Hippocampal formation (tissue), 2 donors: ENCODE results near the gene SLC2A10.

Experiments
- DNase-seq, 2 donors: peaks; one replicate each; lab custom pipeline; 2025; lab: John Stamatoyannopoulos, UW

Gene SLC2A10

DNA sequence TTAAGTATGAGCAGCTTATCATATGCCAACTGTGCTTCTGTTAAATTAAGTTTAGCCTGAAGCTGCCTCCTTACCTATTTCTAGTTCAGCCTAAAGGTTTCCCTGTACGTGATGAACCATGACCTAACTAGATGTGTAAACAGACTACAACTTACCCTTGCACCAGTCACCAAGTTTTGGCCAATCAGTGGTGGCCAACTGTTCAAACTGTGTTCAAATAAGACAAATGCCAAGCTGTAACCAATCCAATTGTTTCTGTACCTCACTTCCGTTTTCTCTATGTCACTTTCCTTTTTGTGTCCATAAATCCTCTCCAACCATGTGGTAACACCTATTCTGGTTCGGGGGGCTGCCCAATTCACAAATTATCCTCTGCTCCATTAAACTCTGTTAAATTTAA is 6.0 kb upstream of the SLC2A10 start:
- DNase-seq: no peak

DNA sequence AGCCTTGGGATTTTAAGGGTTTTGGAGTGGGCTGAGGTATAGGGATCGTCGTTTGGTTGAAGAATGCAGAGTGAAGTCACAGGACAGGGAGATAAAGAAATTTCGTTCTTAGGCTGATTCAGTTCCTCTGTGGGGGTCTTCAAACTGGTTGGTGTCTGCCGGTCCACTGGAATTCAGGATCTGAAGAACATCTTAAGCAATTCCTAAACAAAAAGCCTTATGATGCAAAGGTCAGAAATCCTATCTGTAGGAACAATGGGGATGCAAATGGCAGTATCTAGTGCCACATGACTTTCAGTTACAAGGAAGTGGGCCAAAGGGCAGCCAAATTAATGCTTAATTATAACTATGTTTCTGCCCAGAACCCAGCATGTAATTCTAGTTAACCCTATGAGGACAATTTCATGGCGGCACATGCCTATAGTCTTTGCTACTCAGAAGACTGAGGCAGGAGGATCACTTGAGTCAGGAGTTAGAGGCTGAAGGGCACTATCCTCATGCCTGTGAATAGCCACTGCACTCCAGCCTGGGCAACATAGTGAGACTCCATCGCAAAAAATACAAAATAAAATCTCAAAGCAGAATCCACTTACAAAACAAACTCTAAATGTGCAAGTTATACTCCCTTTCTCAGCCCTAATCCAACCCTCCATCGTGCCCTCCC is 4.6 kb upstream of the SLC2A10 start:
- DNase-seq: no peak

- DNase-seq: no peak
These were observed 4.1 kb upstream of the SLC2A10 start for GRCh38 chr20:46705378-46705729.

- DNase-seq: no peak
These were observed 3.2 kb upstream of the SLC2A10 start for GRCh38 chr20:46706242-46706641.

DNA sequence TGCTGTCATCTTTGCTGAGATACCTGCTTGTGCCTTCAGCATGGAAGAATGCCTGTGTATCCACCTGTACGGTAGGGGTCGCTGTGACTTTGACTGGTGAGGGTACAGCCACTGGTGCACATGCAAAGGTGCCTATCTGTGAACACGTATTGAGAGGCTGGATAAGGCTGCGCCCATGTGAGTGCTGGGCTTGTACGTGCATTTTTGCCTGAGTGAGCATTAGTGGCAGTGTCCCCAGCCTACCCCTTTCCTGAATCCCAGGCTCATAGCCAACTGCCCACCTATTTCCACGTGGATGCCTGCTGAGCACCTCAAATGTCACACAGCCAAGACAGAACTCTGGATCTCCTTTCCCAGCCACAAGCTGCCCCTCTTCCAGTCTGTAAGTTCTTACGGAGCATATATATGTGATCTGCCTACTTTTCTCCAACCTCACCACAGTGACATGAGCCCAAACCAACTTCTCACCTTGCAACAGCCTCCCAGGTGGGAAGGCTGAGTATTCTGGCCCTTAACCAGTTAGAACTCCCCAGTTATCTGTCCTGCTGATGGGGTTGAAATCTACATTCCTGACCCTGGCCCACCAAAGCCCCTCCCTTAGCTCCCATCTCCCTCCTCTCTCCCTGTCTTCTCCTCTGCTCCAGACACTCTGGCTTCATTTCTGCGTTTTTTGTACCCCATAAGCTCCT is 1.1 kb upstream of the SLC2A10 start:
- no peak for DNase-seq

GRCh38 chr20:46709055-46709458 is 392 bp upstream of the SLC2A10 start:
- DNase-seq: no peak

DNA sequence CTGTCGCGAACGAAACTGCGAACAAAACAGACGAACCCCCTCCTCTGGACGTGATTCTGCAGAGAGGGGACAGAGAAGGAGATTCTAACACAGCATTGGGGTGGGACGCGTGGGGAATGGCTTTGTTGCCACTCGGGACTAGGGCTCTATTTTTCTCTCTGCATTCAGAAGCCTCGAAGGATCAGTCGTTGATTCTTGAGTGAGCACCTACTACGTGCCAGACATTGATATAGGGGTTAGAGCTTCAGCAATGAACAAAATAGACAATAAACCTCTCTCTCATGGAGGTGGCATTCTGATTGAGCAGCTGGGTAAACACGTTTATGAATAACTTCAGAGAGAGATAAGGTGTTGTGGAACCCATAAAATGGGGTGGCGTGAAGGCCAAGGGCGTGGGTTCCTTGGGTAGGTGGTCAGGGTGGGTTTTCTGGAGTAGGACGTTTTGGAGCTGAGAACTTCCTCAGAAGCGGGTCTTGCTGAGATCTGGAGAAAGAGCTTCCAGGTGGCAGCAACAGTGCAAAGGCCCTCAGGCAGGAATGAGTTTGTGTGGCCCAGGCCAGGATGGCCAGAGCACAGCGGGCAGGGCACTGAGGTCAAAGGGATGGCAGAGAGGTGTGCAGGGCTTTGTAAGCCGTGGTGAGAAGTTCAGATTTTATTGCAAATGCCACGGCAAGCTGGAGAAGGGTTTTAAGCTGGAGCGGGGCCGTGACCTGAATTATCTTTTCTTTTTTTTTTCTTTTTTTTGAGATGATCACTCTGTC is 884 bp downstream of the SLC2A10 start:
- DNase-seq: no peak

GRCh38 chr20:46712056-46712636 is 2.7 kb downstream of the SLC2A10 start:
- no peak for DNase-seq

GRCh38 chr20:46713957-46714834 is 4.7 kb downstream of the SLC2A10 start:
- DNase-seq: no peak

DNA sequence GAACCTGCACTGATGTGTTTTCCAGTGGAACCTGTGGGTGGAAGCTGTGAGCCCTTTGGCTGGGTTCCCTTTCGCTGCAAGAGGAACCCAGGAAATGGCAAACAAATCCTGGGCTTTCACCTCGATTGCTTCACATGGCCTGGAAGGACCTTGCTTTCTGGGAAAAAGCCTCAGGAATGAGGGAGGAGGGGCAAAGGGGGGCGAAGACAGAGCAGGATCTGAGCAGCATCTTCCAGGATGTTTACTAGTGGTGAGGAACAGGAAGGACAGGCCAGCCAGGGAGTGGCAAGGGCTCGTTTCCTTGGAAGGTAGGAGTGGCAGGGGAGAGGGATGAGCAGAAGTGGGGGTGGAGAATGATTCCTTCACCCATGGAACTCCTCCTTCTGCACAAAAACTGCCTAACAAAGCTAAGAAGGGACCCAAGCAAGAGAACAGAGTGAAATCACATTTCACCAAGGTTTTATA is 5.9 kb downstream of the SLC2A10 start:
- no peak for DNase-seq

GRCh38 chr20:46717818-46718541 is 8.5 kb downstream of the SLC2A10 start:
- DNase-seq: no peak

GRCh38 chr20:46720019-46720418 is 10.6 kb downstream of the SLC2A10 start:
- no peak for DNase-seq

GRCh38 chr20:46720776-46721425 is 11.5 kb downstream of the SLC2A10 start:
- no peak for DNase-seq

DNA sequence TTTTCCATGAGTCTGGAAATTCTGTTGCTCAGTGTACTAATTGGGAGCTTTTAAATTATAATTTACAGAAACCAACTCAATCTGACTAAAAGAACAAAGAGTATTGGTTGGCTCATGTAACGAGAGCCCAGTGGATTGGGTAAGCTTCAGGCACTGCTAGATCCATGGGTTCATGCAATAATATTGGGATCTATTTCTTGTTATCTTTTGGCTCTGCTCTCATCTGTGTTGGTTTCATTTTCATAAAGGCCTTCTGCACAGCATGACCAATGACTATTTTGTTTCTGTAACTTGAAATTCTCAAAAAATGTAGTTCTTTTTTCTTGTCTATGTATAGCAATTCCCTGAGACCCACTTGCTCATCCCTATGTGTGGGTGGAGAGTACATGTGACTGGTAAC is 12.0 kb downstream of the SLC2A10 start:
- no peak for DNase-seq

GRCh38 chr20:46722450-46722849 is 13.0 kb downstream of the SLC2A10 start:
- no peak for DNase-seq

DNA sequence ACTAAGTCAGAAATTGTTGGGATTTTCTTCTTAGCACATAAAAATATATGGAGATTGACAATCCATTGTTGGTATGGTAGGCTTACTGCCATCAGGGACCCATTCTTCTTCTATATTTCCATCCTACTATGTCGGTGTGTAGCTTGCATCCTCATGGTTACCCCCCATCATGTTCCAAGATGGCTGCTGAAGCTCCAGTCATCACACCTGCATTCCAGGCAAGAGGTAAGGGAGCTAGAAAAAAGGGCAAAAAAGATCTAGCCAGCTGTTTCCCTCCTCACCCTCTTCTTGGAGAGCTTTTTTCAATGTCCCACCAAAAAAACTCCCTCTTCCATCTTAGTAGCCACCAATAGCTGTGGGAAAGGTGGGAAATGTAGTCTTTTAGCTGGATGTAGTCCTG is 13.6 kb downstream of the SLC2A10 start:
- no peak for DNase-seq

DNA sequence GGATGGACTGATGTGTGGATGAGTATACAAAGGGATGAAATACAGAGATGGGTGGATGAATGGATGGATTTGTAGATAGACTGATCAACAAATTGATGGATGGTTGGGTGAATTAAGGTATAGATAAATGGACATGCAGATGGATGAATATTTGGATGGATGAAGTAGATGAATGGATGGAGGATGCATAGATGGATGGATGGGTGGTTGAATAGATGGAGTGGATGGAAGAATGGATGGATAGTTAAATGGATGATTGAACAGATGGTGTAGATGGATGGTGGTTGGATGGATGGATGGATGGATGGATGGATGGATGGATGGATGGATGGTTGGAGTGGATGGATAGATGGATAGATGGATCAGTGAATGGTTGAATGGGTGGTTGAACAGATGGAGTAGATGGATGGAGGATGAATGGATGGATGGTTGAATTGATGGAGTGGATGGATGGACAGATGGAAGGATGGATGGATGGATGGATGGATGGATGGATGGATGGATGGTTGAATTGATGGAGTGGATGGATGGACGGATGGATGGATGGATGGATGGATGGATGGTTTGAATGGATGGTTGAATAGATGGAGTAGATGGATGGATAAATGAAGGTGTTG is 15.0 kb downstream of the SLC2A10 start:
- DNase-seq: no peak

DNA sequence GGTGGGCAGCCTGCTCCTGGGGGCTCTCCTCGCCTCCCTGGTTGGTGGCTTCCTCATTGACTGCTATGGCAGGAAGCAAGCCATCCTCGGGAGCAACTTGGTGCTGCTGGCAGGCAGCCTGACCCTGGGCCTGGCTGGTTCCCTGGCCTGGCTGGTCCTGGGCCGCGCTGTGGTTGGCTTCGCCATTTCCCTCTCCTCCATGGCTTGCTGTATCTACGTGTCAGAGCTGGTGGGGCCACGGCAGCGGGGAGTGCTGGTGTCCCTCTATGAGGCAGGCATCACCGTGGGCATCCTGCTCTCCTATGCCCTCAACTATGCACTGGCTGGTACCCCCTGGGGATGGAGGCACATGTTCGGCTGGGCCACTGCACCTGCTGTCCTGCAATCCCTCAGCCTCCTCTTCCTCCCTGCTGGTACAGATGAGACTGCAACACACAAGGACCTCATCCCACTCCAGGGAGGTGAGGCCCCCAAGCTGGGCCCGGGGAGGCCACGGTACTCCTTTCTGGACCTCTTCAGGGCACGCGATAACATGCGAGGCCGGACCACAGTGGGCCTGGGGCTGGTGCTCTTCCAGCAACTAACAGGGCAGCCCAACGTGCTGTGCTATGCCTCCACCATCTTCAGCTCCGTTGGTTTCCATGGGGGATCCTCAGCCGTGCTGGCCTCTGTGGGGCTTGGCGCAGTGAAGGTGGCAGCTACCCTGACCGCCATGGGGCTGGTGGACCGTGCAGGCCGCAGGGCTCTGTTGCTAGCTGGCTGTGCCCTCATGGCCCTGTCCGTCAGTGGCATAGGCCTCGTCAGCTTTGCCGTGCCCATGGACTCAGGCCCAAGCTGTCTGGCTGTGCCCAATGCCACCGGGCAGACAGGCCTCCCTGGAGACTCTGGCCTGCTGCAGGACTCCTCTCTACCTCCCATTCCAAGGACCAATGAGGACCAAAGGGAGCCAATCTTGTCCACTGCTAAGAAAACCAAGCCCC is 16.0 kb downstream of the SLC2A10 start:
- DNase-seq: no peak

GRCh38 chr20:46731770-46732169 is 22.3 kb downstream of the SLC2A10 start:
- no peak for DNase-seq
